AG04449 (cell line): ENCODE results near the gene PDE1C.

Experiments
- CTCF ChIA-PET: fragments of 350-600 bp; formaldehyde crosslinking; extraction: SDS; loops from one replicate; lab custom pipeline; 2021; ENCODE audit warnings: antibody characterized with exemption; lab: Yijun Ruan, JAX
- POLR2A ChIA-PET: fragments of 400-600, 350-600 bp; formaldehyde crosslinking; extraction: SDS; loops from one replicate; lab custom pipeline; 2020; ENCODE audit warnings: antibody characterized with exemption, inconsistent platforms; lab: Yijun Ruan, JAX
- DNase-seq: peaks from one replicate; pipeline ENCODE4 v3.0.0-alpha.2; 2010; ENCODE audit warnings: low read depth, low spot score
- H3K4me3 ChIP-seq: 2 replicates; pipeline ENCODE4 v1.5.1; 2011; ENCODE audit warnings: low read depth, mild to moderate bottlenecking, control low read depth, low read length
- CTCF ChIP-seq: IDR thresholded peaks from one replicate; pipeline ENCODE4 v1.5.1; 2011; ENCODE audit warnings: mild to moderate bottlenecking, moderate library complexity, low read length, control low read depth, inconsistent platforms; ENCODE audit not compliant: insufficient read depth; ENCODE audit errors: missing control alignments

Gene PDE1C

GRCh38 chr7:31957756-31958155 is 112.5 kb downstream of the PDE1C start:
- DNase-seq, result no peak
- no peak for TF ChIP-seq CTCF
- ChIA-PET CTCF (interaction anchor here (0.9 kb wide), 1 partner anchor 207 kb away, joined by 3 read pairs; no protein-coding TSS in a partner anchor), POLR2A (no interaction called here)
- H3K4me3 ChIP-seq, result no peak overlapping the region

GRCh38 chr7:31957090-31957720 is 113.0 kb downstream of the PDE1C start:
- no peak overlapping the region for H3K4me3 ChIP-seq
- CTCF ChIA-PET, result interaction anchor here (0.9 kb wide), 1 partner anchor 207 kb away, joined by 3 read pairs; no protein-coding TSS in a partner anchor
- TF ChIP-seq CTCF, result no peak
- DNase-seq, result no peak
- POLR2A ChIA-PET, result interaction anchor here (1.4 kb wide), 1 partner anchor 9 kb away, joined by 4 read pairs; no protein-coding TSS in a partner anchor

GRCh38 chr7:31955641-31956040 is 114.6 kb downstream of the PDE1C start:
- ChIA-PET POLR2A (interaction anchor here (0.6 to 1.4 kb wide), 2 partner anchors 8 to 1195 kb away, joined by 4 read pairs; no protein-coding TSS in a partner anchor), CTCF (interaction anchor here (0.7 to 1.0 kb wide), 2 partner anchors 9 to 562 kb away, joined by 3 to 4 read pairs; no protein-coding TSS in a partner anchor)
- no peak for TF ChIP-seq CTCF
- H3K4me3 ChIP-seq, result no peak overlapping the region
- no peak for DNase-seq

- no peak for TF ChIP-seq CTCF
- DNase-seq, result no peak
- ChIA-PET CTCF (interaction anchor here (1.0 kb wide), 1 partner anchor 9 kb away, joined by 3 read pairs; no protein-coding TSS in a partner anchor), POLR2A (no interaction called here)
- no peak overlapping the region for H3K4me3 ChIP-seq
Observed at GRCh38 chr7:31955021-31955420, 115.2 kb downstream of the PDE1C start.

- no peak for TF ChIP-seq CTCF
- DNase-seq, result no peak
- ChIA-PET CTCF (no interaction called here), POLR2A (no interaction called here)
- H3K4me3 ChIP-seq, result no peak overlapping the region
Observed at GRCh38 chr7:31954500-31954899, 115.7 kb downstream of the PDE1C start.

- no peak for TF ChIP-seq CTCF
- ChIA-PET CTCF (no interaction called here), POLR2A (no interaction called here)
- no peak for DNase-seq
- H3K4me3 ChIP-seq, result no peak overlapping the region
Observed at GRCh38 chr7:31953432-31953831, 116.8 kb downstream of the PDE1C start.
